CD4-positive, CD25-positive, alpha-beta regulatory T cell (primary cell): ENCODE results near the gene OTOG. TPM values are rescaled to one million over a fixed set of nuclear protein-coding genes. Genes with fewer than 3 reads are reported as not detected.

Experiments
- ATAC-seq, 2 donors: fragments of 150-1000 bp; cut with Tn5 transposase; one replicate each; pipeline ENCODE4 v1.10.0; 2021; ENCODE audit warnings: low read depth in 2 of 2, moderate number of reproducible peaks in 2 of 2, moderate library complexity in 1 of 2
- DNase-seq, 3 donors: peaks; one replicate each; pipeline versions ENCODE4 v3.0.0 to v3.0.0-alpha.2; 2012 to 2022; ENCODE audit warnings: mixed read lengths in 1 of 3
- H3K27ac ChIP-seq: one replicate; pipeline ENCODE4 v1.7.0; 2013; ENCODE audit warnings: mild to moderate bottlenecking, low read length; ENCODE audit not compliant: insufficient read depth, poor library complexity, severe bottlenecking
- H3K27me3 ChIP-seq: one replicate; pipeline ENCODE4 v1.7.0; 2013; ENCODE audit warnings: low read length; ENCODE audit not compliant: control insufficient read depth, insufficient read depth
- H3K36me3 ChIP-seq: one replicate; pipeline ENCODE4 v1.7.0; 2013; ENCODE audit warnings: mild to moderate bottlenecking, low read length, moderate library complexity; ENCODE audit not compliant: control insufficient read depth, insufficient read depth
- H3K4me1 ChIP-seq: 2 replicates; pipeline ENCODE4 v1.7.0; 2013; ENCODE audit warnings: mild to moderate bottlenecking, low read length; ENCODE audit not compliant: insufficient read depth, control insufficient read depth, poor library complexity, severe bottlenecking
- H3K4me3 ChIP-seq: one replicate; pipeline ENCODE4 v1.7.0; 2013; ENCODE audit warnings: low read depth, mild to moderate bottlenecking, low read length, moderate library complexity
- H3K9me3 ChIP-seq, 2 experiments: 1 replicate in 1 of 2; 2 replicates in 1 of 2; pipeline ENCODE4 v1.7.0; 2013; ENCODE audit warnings: low read length in 2 of 2, mild to moderate bottlenecking in 1 of 2, moderate library complexity in 1 of 2; ENCODE audit not compliant: control insufficient read depth in 2 of 2
- H3K27ac Mint-ChIP-seq, 3 donors: one replicate each; pipeline ENCODE4 v1.8.0; 2020 to 2022; ENCODE audit warnings: mild to moderate bottlenecking in 3 of 3, mixed read lengths in 3 of 3, moderate library complexity in 2 of 3
- H3K27me3 Mint-ChIP-seq: one replicate; pipeline ENCODE4 v1.8.0; 2022; ENCODE audit warnings: mild to moderate bottlenecking, mixed read lengths
- H3K36me3 Mint-ChIP-seq: one replicate; pipeline ENCODE4 v1.8.0; 2020; ENCODE audit warnings: mixed read lengths
- H3K4me1 Mint-ChIP-seq, 4 donors: one replicate each; pipeline ENCODE4 v1.8.0; 2020 to 2022; ENCODE audit warnings: mixed read lengths in 4 of 4, mild to moderate bottlenecking in 1 of 4
- H3K4me3 Mint-ChIP-seq, 4 donors: one replicate each; pipeline ENCODE4 v1.8.0; 2020 to 2022; ENCODE audit warnings: mild to moderate bottlenecking in 4 of 4, mixed read lengths in 4 of 4, moderate library complexity in 3 of 4
- H3K9me3 Mint-ChIP-seq, 7 donors: one replicate each; pipeline ENCODE4 v1.8.0; 2020 to 2022; ENCODE audit warnings: mixed read lengths in 7 of 7, mild to moderate bottlenecking in 3 of 7, moderate library complexity in 2 of 7
- polyA plus RNA-seq, 4 donors: library from polyadenylated mRNA; unstranded; fragments of 300-500 nt; fragmentation: Illumina TruSeq; gene quantifications; one replicate each; pipeline ENCODE4 v1.2.3, GENCODE V29; 2021
- total RNA-seq: library from RNA; stranded (reverse); gene quantifications from one replicate; pipeline ENCODE4 v1.2.3, GENCODE V29; 2022

Gene OTOG
- total and polyA plus RNA-seq, 5 donors from 2014 or later = not detected

- no peak overlapping the region for H3K4me3 ChIP-seq
- no peaks in the 10 kb centered on the region for H3K27me3 ChIP-seq
- Mint-ChIP-seq H3K27ac (no peak overlapping the region), H3K9me3 (peaks cover 0 to 2% (median 0%) of the 10 kb centered on the region in 7 donors), H3K27me3 (no peaks in the 10 kb centered on the region), H3K4me3 (no peak overlapping the region), H3K36me3 (no peaks in the 10 kb centered on the region), H3K4me1 (no peaks in the 10 kb centered on the region)
- H3K36me3 ChIP-seq = no peaks in the 10 kb centered on the region
- no peak overlapping the region for H3K27ac ChIP-seq
- no peaks in the 10 kb centered on the region for H3K9me3 ChIP-seq
- no peak for DNase-seq
- H3K4me1 ChIP-seq = no peaks in the 10 kb centered on the region
- no peak for ATAC-seq
These were observed 91.3 kb downstream of the OTOG start for GRCh38 chr11:17638311-17638710.

- H3K27me3 Mint-ChIP-seq = no peaks in the 10 kb centered on the region
- ATAC-seq = no peak
- peaks cover 0 to 2% (median 0%) of the 10 kb centered on the region in 7 donors for H3K9me3 Mint-ChIP-seq
- Histone ChIP-seq H3K4me1 (no peaks in the 10 kb centered on the region), H3K27me3 (no peaks in the 10 kb centered on the region), H3K27ac (no peak overlapping the region), H3K36me3 (no peaks in the 10 kb centered on the region), H3K4me3 (no peak overlapping the region), H3K9me3 (no peaks in the 10 kb centered on the region)
- H3K4me3 Mint-ChIP-seq = no peak overlapping the region
- no peak overlapping the region for H3K27ac Mint-ChIP-seq
- H3K4me1 Mint-ChIP-seq = no peaks in the 10 kb centered on the region
- H3K36me3 Mint-ChIP-seq = no peaks in the 10 kb centered on the region
- DNase-seq = no peak
These were observed 92.0 kb downstream of the OTOG start for GRCh38 chr11:17639091-17639490.

- peaks cover 0 to 2% (median 0%) of the 10 kb centered on the region in 7 donors for H3K9me3 Mint-ChIP-seq
- Histone ChIP-seq H3K36me3 (no peaks in the 10 kb centered on the region), H3K4me1 (no peaks in the 10 kb centered on the region), H3K9me3 (no peaks in the 10 kb centered on the region), H3K4me3 (no peak overlapping the region), H3K27ac (no peak overlapping the region), H3K27me3 (no peaks in the 10 kb centered on the region)
- H3K4me1 Mint-ChIP-seq = no peaks in the 10 kb centered on the region
- ATAC-seq = no peak
- H3K27ac Mint-ChIP-seq = no peak overlapping the region
- no peaks in the 10 kb centered on the region for H3K27me3 Mint-ChIP-seq
- no peaks in the 10 kb centered on the region for H3K36me3 Mint-ChIP-seq
- DNase-seq = no peak
- H3K4me3 Mint-ChIP-seq = no peak overlapping the region
These were observed 92.7 kb downstream of the OTOG start for GRCh38 chr11:17639781-17640180.

- Mint-ChIP-seq H3K36me3 (no peaks in the 10 kb centered on the region), H3K27me3 (no peaks in the 10 kb centered on the region), H3K4me1 (no peaks in the 10 kb centered on the region), H3K27ac (no peak overlapping the region), H3K9me3 (peaks cover 0 to 2% (median 0%) of the 10 kb centered on the region in 7 donors), H3K4me3 (no peak overlapping the region)
- Histone ChIP-seq H3K27ac (no peak overlapping the region), H3K36me3 (no peaks in the 10 kb centered on the region), H3K4me1 (no peaks in the 10 kb centered on the region), H3K27me3 (no peaks in the 10 kb centered on the region), H3K4me3 (no peak overlapping the region), H3K9me3 (no peaks in the 10 kb centered on the region)
- DNase-seq (no peak), ATAC-seq (no peak)
These were observed 93.6 kb downstream of the OTOG start for GRCh38 chr11:17640493-17641164.

GRCh38 chr11:17641792-17642350 is 94.8 kb downstream of the OTOG start:
- Histone ChIP-seq H3K36me3 (no peaks in the 10 kb centered on the region), H3K9me3 (no peaks in the 10 kb centered on the region), H3K27me3 (no peaks in the 10 kb centered on the region), H3K27ac (no peak overlapping the region), H3K4me3 (no peak overlapping the region), H3K4me1 (no peaks in the 10 kb centered on the region)
- Mint-ChIP-seq H3K9me3 (peaks cover 0 to 2% (median 0%) of the 10 kb centered on the region in 7 donors), H3K27me3 (no peaks in the 10 kb centered on the region), H3K27ac (no peak overlapping the region), H3K4me1 (no peaks in the 10 kb centered on the region), H3K4me3 (no peak overlapping the region), H3K36me3 (no peaks in the 10 kb centered on the region)
- no peak for DNase-seq
- no peak for ATAC-seq

- Histone ChIP-seq H3K4me3 (no peak overlapping the region), H3K27ac (no peak overlapping the region), H3K4me1 (no peaks in the 10 kb centered on the region), H3K9me3 (no peaks in the 10 kb centered on the region), H3K36me3 (no peaks in the 10 kb centered on the region), H3K27me3 (no peaks in the 10 kb centered on the region)
- no peaks in the 10 kb centered on the region for H3K36me3 Mint-ChIP-seq
- peaks cover 0 to 3% (median 0%) of the 10 kb centered on the region in 7 donors for H3K9me3 Mint-ChIP-seq
- ATAC-seq = no peak
- no peak for DNase-seq
- H3K27ac Mint-ChIP-seq = no peak overlapping the region
- H3K4me3 Mint-ChIP-seq = no peak overlapping the region
- no peaks in the 10 kb centered on the region for H3K4me1 Mint-ChIP-seq
- peaks cover 2% of the 10 kb centered on the region for H3K27me3 Mint-ChIP-seq
These were observed 95.3 kb downstream of the OTOG start for GRCh38 chr11:17642370-17642769.

- peaks cover 7% of the 10 kb centered on the region for H3K27me3 Mint-ChIP-seq
- H3K4me3 Mint-ChIP-seq = no peak overlapping the region
These were observed 95.9 kb downstream of the OTOG start for GRCh38 chr11:17642980-17643379.

More at GRCh38 chr11:17642980-17643379, 95.9 kb downstream of the OTOG start:
- Histone ChIP-seq H3K9me3 (no peaks in the 10 kb centered on the region), H3K4me3 (no peak overlapping the region), H3K27me3 (no peaks in the 10 kb centered on the region), H3K36me3 (no peaks in the 10 kb centered on the region), H3K4me1 (no peaks in the 10 kb centered on the region), H3K27ac (no peak overlapping the region)
- Mint-ChIP-seq H3K4me1 (no peaks in the 10 kb centered on the region), H3K27ac (no peak overlapping the region), H3K9me3 (peaks cover 0 to 9% (median 0%) of the 10 kb centered on the region in 7 donors), H3K36me3 (no peaks in the 10 kb centered on the region)
- no peak for DNase-seq
- no peak for ATAC-seq
